Measurements from ENCODE around the gene TAOK2.
A peak's percentile ranks its signal among the peaks of the same experiment; 100 is the strongest.

DNA sequence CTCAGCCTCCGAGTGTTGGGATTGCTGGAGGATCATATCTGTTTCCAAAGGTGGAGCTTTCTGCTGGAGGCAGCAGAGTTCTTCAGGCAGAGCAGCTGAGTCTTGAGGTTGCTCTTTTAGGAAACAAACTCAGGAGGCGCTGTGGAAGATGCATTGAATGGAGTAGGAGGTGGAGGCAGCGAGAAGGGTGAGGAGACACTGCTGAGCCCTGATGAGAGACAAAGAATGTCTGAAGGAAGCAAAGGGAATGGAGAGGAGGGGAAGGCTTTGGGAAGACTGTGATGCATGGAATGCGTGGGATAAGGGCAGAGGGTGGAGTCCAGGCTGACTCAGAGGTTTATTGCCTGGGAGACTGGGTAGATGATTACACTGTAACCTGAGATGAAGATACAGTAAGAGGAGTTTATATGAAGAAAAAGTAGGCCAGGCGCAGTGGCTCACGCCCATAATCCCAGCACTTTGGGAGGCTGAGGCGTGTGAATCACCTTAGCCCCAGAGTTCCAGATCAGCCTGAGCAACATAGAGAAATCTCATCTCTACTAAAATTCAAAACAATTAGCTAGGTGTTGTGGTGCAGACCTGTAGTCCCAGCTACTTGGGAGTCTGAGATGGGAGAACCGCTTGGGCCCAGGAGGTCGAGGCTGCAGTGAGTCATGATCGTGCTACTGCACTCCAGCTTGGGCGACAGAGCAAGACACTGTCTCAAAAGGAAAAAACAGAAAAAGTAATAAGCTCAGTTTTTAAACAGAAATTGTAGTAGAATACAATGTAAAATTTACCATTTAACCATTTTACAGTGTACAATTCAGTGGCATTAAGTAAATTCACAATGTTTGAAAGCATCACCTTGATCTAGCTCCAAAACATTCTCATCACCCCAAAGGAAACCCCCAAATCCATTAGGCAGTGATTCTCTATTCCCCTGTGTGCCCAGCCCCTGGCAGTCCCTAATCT, 29.5 kb upstream of the TAOK2 start:
- TF ChIP-seq, protein P1, sequence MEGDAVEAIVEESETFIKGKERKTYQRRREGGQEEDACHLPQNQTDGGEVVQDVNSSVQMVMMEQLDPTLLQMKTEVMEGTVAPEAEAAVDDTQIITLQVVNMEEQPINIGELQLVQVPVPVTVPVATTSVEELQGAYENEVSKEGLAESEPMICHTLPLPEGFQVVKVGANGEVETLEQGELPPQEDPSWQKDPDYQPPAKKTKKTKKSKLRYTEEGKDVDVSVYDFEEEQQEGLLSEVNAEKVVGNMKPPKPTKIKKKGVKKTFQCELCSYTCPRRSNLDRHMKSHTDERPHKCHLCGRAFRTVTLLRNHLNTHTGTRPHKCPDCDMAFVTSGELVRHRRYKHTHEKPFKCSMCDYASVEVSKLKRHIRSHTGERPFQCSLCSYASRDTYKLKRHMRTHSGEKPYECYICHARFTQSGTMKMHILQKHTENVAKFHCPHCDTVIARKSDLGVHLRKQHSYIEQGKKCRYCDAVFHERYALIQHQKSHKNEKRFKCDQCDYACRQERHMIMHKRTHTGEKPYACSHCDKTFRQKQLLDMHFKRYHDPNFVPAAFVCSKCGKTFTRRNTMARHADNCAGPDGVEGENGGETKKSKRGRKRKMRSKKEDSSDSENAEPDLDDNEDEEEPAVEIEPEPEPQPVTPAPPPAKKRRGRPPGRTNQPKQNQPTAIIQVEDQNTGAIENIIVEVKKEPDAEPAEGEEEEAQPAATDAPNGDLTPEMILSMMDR (conservative IDR thresholded peaks at IDR 0.05; ENCODE audit: low read depth, low read length): peak; percentile 56
- peak; percentile 75 for TF ChIP-seq RCOR1 (IDR thresholded peaks at IDR 0.05; ENCODE audit: insufficient replicate concordance, low read length)
- peak; percentile 74 for TF ChIP-seq FOS (IDR thresholded peaks at IDR 0.05; ENCODE audit: low read depth, low read length)
